ENCODE results near the gene ZDHHC24.

GRCh38 chr11:66493130-66493529 lies 52.7 kb downstream of the ZDHHC24 start:
- no peak for TF ChIP-seq CTCF (IDR thresholded peaks at IDR 0.05)
- no peak for TF ChIP-seq POLR2A (IDR thresholded peaks at IDR 0.05)
- TF ChIP-seq POLR2AphosphoS5 (IDR thresholded peaks at IDR 0.05; ENCODE audit: insufficient read depth in 1 of 2, low read depth in 1 of 2), result no peak
